HFFc6 (cell line): ENCODE measurements around the gene EFEMP1. TPM values are rescaled to one million over a fixed set of nuclear protein-coding genes. Genes with fewer than 3 reads are reported as not detected.

Experiments used
- DNase-seq: peaks from one replicate; pipeline ENCODE4 v3.0.0-alpha.2; 2018
- H3K27ac Mint-ChIP-seq: 2 replicates; pipeline ENCODE4 v1.8.0; 2020; ENCODE audit warnings: mild to moderate bottlenecking, mixed read lengths
- H3K27me3 Mint-ChIP-seq: 2 replicates; pipeline ENCODE4 v1.8.0; 2021; ENCODE audit warnings: mild to moderate bottlenecking, moderate library complexity, mixed read lengths; ENCODE audit not compliant: insufficient read depth
- H3K36me3 Mint-ChIP-seq: 2 replicates; pipeline ENCODE4 v1.8.0; 2021; ENCODE audit warnings: low read depth, mixed read lengths
- H3K4me1 Mint-ChIP-seq: 2 replicates; pipeline ENCODE4 v1.8.0; 2020; ENCODE audit warnings: low read depth, mixed read lengths
- H3K4me3 Mint-ChIP-seq: 2 replicates; pipeline ENCODE4 v1.8.0; 2020; ENCODE audit warnings: mild to moderate bottlenecking, moderate library complexity, mixed read lengths
- H3K9me3 Mint-ChIP-seq: 2 replicates; pipeline ENCODE4 v1.8.0; 2020; ENCODE audit warnings: mild to moderate bottlenecking, mixed read lengths
- total RNA-seq, 6 experiments: library from RNA; stranded (reverse); fragmentation: NEBNext Ultra II Directional; extraction: Animal tissue kit (Norgen Biotek cat#: 25700); gene quantifications; 2 replicates in 1 of 6; 3 replicates in 5 of 6; pipeline ENCODE4 v1.2.3, GENCODE V29; 2021
- TF ChIP-seq, protein P1 (sequence below): fragments of 200-600 bp; sonication (generic); IDR thresholded peaks from 2 replicates; pipeline ENCODE4 v1.5.0; 2021; ENCODE audit warnings: antibody characterized with exemption, mild to moderate bottlenecking

EFEMP1 gene
- total RNA-seq, 6 experiments from 2014 or later, result 42.1 to 63.5 (median 51.9) TPM

DNA sequence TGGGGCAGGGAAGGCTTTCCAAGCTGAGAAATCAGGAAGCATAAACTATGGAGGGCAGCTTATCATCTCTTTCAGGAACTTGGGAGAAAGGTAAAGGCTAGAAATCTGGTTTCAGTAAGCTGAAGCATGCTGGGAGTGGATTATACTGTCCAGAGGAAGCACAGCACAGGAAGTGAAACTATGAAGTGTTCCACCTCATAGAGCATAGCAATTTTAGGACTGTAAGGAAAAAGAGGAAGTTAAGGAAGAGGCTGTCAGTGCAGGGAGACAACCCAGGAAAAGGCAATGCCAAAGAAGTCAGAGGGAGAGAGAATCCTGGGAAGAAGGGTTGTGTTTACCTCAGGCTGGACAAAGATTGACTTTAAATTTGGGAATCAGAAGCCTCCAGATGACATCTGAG, 51.9 kb downstream of the EFEMP1 start:
- Mint-ChIP-seq H3K9me3 (no peaks in the 10 kb centered on the region), H3K36me3 (peaks cover 5% of the 10 kb centered on the region; the same call in 1 of the 2 replicates), H3K4me3 (no peak overlapping the region), H3K27me3 (no peaks in the 10 kb centered on the region; the same call in 1 of the 2 replicates), H3K27ac (peak overlapping the region; percentile 5; the same call in 1 of the 2 replicates), H3K4me1 (peaks cover 49% of the 10 kb centered on the region)
- TF ChIP-seq, protein P1, sequence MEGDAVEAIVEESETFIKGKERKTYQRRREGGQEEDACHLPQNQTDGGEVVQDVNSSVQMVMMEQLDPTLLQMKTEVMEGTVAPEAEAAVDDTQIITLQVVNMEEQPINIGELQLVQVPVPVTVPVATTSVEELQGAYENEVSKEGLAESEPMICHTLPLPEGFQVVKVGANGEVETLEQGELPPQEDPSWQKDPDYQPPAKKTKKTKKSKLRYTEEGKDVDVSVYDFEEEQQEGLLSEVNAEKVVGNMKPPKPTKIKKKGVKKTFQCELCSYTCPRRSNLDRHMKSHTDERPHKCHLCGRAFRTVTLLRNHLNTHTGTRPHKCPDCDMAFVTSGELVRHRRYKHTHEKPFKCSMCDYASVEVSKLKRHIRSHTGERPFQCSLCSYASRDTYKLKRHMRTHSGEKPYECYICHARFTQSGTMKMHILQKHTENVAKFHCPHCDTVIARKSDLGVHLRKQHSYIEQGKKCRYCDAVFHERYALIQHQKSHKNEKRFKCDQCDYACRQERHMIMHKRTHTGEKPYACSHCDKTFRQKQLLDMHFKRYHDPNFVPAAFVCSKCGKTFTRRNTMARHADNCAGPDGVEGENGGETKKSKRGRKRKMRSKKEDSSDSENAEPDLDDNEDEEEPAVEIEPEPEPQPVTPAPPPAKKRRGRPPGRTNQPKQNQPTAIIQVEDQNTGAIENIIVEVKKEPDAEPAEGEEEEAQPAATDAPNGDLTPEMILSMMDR, result no peak
- DNase-seq, result no peak

DNA sequence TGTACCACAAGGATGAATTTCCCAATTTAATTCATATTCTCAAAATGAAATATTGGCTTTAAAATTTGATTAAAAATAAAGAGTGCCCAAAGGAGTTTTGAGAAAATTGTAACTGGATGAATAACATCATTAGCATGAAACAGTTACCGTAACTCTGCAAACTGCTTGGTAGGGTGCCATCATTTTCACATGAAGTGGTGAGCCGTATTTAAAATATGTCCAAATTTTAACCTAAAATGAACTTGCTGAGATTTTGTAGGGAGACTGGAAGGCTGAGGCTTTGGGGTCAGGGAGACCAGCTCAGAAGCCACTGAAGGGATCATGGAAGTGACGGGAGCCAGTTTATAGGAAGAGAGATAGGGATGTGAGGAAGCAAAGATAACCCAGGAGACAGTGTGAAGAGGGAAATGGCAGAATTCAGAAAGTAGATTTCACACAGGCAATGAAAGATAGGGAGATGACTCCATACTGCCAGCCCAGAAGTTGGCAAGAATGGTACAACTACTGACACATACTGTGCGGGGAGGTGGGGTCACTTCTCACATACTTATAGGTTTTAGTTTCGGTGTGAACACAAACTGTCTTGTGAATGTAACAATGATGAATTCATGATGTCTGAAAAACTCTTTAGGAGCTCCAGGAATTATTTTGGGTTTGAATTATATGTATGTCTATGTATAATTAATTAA, 53.8 kb downstream of the EFEMP1 start:
- no peaks in the 10 kb centered on the region; the same call in 1 of the 2 replicates for H3K27me3 Mint-ChIP-seq
- H3K9me3 Mint-ChIP-seq, result no peaks in the 10 kb centered on the region
- H3K36me3 Mint-ChIP-seq, result peaks cover 5% of the 10 kb centered on the region; the same call in 1 of the 2 replicates
- H3K4me3 Mint-ChIP-seq, result no peak overlapping the region
- H3K27ac Mint-ChIP-seq, result peak overlapping the region; percentile 70
- H3K4me1 Mint-ChIP-seq, result peaks cover 37% of the 10 kb centered on the region
- TF ChIP-seq, protein P1, result no peak
- peak; percentile 37 for DNase-seq

DNA sequence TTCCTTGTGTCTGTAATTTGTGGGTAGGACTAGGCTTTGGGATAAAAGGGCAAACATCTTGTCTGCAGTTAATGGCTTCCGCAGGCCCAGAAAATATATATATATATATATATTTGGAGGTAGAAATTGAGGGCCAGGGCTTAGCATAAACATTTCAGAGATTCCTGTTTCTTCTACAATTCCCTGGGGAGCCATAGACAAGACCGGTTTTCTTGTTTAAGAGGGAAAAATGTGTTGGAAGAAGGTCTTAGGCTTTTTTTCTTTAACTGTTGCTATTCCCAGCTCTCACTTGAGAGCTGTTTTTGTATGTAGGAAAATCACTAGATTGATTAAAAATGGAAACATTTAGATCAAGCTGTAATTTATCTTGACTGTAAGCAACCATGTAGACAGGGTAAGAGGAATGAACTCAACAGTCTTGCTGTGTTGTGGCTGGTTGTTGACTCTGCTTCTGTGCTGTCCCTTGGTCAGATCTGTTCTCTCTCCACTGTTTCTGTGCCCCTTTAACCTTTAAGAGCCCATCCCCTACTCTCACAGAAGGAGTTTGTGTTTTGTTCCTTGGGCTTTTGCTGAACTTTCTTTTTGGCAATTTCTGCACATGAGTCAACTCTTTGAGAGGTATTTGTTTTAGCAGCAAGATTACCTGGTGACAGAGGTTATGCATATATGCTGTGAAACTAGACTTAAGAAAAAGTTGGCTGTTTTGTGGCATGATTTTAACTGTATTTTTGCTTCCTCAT, 58.3 kb downstream of the EFEMP1 start:
- Mint-ChIP-seq H3K27ac (peak overlapping the region; percentile 34), H3K4me3 (no peak overlapping the region), H3K27me3 (no peaks in the 10 kb centered on the region; the same call in 1 of the 2 replicates), H3K9me3 (no peaks in the 10 kb centered on the region), H3K4me1 (peaks cover 66% of the 10 kb centered on the region), H3K36me3 (no peaks in the 10 kb centered on the region)
- DNase-seq, result no peak
- TF ChIP-seq, protein P1, result no peak

DNA sequence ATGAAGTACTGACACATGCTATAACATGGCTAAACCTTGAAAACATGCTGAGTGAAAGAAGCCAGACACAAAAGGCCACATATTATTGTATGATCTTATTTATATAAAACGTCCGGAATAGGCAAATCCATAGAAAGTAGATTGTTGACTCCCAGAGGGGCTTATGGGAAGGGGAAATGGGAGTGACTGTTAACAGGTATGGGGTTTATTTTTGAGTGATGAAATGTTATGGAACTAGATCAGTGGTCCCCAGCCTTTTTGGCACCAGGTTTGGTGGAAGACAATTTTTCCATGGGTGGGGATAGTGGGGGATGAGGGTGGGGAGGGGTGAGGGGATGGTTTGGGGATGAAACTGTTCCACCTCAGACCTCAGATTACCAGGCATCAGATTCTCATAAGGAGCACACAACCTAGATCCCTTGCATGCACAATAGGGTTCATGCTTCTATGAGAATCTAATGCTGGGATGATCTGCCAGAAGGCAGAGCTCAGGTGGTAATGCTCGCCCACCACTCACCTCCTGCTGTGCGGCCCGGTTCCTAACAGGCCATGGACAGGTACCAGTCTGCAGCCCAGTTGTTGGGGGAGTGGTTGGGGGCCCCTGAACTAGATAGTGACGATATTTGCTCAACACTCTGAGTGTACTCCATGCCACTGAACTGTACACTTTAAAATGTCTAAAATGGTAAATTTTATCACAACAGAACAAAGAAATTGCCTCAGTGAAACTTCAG, 59.1 kb downstream of the EFEMP1 start:
- Mint-ChIP-seq H3K9me3 (no peaks in the 10 kb centered on the region), H3K27ac (peak overlapping the region; percentile 98), H3K4me3 (no peak overlapping the region), H3K4me1 (peaks cover 66% of the 10 kb centered on the region), H3K36me3 (no peaks in the 10 kb centered on the region), H3K27me3 (no peaks in the 10 kb centered on the region; the same call in 1 of the 2 replicates)
- TF ChIP-seq, protein P1, result no peak
- DNase-seq, result no peak

DNA sequence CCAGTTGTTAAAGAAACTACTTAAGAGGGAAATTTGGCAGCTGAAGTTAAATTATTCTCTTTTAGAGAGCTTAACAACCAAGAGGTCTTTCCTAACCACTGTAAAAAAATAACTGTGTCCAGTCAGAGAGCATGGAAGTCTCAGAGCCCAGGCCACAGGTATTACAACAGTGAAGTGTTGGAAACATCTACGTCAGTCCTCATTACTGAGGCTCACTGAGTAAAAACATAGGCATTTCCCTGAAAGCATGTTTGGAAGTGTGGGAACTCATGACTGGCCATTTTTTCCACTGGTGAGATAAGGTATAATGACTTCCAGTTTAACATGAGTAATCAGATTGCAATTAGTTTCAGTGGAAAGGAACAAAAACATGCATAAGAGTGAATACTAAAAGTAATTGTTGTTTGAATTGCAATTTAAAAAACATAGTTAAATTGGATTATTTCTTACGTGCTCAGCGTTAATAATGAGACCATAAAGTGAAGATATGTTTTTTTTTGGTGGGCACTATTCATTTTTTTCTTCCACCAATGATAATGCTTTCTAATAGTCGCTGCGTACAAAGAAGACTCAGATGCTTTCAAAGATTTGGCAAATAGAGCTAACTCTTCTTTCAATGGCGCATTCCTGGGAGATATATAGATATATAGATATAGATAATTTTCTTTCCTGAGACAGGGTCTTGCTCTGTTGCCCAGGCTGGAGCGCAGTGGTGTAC, 60.8 kb downstream of the EFEMP1 start:
- peak overlapping the region; percentile 74 for H3K4me3 Mint-ChIP-seq
- H3K36me3 Mint-ChIP-seq, result no peaks in the 10 kb centered on the region
- TF ChIP-seq, protein P1, result no peak
- H3K9me3 Mint-ChIP-seq, result no peaks in the 10 kb centered on the region
- peak overlapping the region; percentile 98 for H3K27ac Mint-ChIP-seq
- peak; percentile 100 for DNase-seq
- H3K27me3 Mint-ChIP-seq, result no peaks in the 10 kb centered on the region; the same call in 1 of the 2 replicates
- peaks cover 65% of the 10 kb centered on the region for H3K4me1 Mint-ChIP-seq
